GM12865 (cell line): ENCODE data around the gene TENM3.

Experiments
- DNase-seq: peaks from one replicate; pipeline ENCODE4 v3.0.0; 2010; ENCODE audit warnings: low read depth
- H3K4me3 ChIP-seq: 2 replicates; pipeline ENCODE4 v1.5.1; 2011; ENCODE audit warnings: mild to moderate bottlenecking, low read depth, low read length, control low read depth
- CTCF ChIP-seq: IDR thresholded peaks from 2 replicates; pipeline ENCODE4 v1.5.1; 2011; ENCODE audit warnings: low read length, control low read depth, low read depth, inconsistent platforms; ENCODE audit not compliant: insufficient read depth; ENCODE audit errors: missing control alignments

TENM3 gene

GRCh38 chr4:182619660-182620059 lies 376.5 kb downstream of the TENM3 start:
- no peak for TF ChIP-seq CTCF
- no peak for DNase-seq
- H3K4me3 ChIP-seq: no peak overlapping the region

- no peak overlapping the region for H3K4me3 ChIP-seq
- no peak for DNase-seq
- TF ChIP-seq CTCF: no peak
Measured at GRCh38 chr4:182620111-182620980, 377.1 kb downstream of the TENM3 start.

- TF ChIP-seq CTCF: no peak
- H3K4me3 ChIP-seq: no peak overlapping the region
- no peak for DNase-seq
Measured at GRCh38 chr4:182624281-182624680, 381.1 kb downstream of the TENM3 start.

- TF ChIP-seq CTCF: no peak
- H3K4me3 ChIP-seq: no peak overlapping the region
- no peak for DNase-seq
Measured at GRCh38 chr4:182625193-182625592, 382.0 kb downstream of the TENM3 start.

GRCh38 chr4:182627996-182628395 lies 384.8 kb downstream of the TENM3 start:
- no peak for DNase-seq
- TF ChIP-seq CTCF: no peak
- H3K4me3 ChIP-seq: no peak overlapping the region

- no peak for TF ChIP-seq CTCF
- no peak overlapping the region for H3K4me3 ChIP-seq
Measured at GRCh38 chr4:182628544-182628943, 385.3 kb downstream of the TENM3 start.

GRCh38 chr4:182629096-182629495 lies 385.9 kb downstream of the TENM3 start:
- no peak for DNase-seq
- TF ChIP-seq CTCF: no peak
- H3K4me3 ChIP-seq: no peak overlapping the region

More at GRCh38 chr4:182628544-182628943, 385.3 kb downstream of the TENM3 start:
- DNase-seq: no peak
